ENCODE measurements around the gene HP1BP3. TPM values are rescaled to one million over a fixed set of nuclear protein-coding genes. Genes with fewer than 3 reads are reported as not detected.
A peak's percentile ranks its signal among the peaks of the same experiment; 100 is the strongest.

Gene HP1BP3
- total RNA-seq, 1 donor from 2014 or later: 71.9 TPM

DNA sequence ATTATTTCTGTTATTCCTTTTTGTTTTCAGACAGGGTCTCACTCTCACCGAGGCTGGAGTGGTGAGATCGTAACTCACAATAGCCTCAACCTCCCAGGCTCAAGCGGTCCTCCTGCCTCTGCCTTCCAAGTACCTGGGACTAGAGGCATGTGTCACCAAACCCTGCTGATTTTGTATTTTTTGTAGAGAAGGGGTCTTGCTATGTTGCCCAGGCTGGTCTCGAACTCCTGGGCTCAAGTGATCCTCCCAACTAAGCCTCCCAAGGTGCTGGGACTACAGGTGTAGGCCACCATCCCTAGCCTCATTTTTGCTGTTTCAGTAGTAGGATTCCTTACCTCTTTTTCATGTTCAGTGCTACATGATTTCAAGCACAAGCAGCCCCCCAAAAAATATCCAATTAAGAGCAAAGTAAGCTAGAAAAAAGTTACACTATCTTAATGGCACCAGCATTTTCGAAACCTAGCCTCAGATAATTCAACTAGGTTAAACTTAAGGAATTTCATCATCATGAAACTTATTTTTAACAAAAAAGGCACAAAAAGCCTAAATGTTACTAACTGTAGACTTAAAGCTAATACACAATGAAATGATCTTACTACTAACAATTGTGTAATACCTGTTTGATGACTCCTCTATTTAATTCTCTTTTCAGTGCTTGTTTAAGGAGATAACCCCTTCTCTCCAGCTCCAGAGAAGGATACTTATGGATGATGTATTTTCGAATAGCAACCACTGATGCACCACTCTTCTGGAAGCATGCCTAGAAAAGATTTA lies 16.6 kb downstream of the HP1BP3 start:
- DNase-seq (ENCODE audit: low spot score) (no peak), ATAC-seq (no peak)

- no peak for ATAC-seq
- no peak for DNase-seq (ENCODE audit: low spot score)
Observed at GRCh38 chr1:20767271-20767670, 19.8 kb downstream of the HP1BP3 start.

DNA sequence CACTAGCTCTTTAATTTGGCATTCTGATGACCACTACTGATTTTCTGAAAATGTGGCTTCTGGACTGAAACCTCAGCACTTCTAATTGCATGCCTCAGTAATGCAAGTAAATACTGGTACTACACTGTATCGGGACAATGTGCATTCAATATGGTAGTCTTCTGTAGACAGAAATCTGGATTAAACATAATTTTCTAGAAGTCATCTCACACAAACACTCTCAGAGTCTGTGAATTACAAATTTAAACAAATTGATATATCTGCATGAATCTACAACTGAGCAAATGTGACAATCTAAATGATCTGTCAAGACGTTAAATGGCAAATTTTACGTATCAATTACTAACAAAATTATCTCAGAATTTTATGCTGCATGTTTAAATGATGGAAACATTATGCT lies 23.7 kb downstream of the HP1BP3 start:
- no peak for ATAC-seq
- no peak for DNase-seq (ENCODE audit: low spot score)

GRCh38 chr1:20760322-20760721 lies 26.8 kb downstream of the HP1BP3 start:
- no peak for ATAC-seq

GRCh38 chr1:20753589-20753988 lies 33.5 kb downstream of the HP1BP3 start:
- ATAC-seq: no peak

More at GRCh38 chr1:20760322-20760721, 26.8 kb downstream of the HP1BP3 start:
- DNase-seq (ENCODE audit: low spot score): no peak

GRCh38 chr1:20751462-20751990 lies 35.6 kb downstream of the HP1BP3 start:
- DNase-seq (ENCODE audit: low spot score) (no peak), ATAC-seq (no peak)

More at GRCh38 chr1:20753589-20753988, 33.5 kb downstream of the HP1BP3 start:
- no peak for DNase-seq (ENCODE audit: low spot score)

DNA sequence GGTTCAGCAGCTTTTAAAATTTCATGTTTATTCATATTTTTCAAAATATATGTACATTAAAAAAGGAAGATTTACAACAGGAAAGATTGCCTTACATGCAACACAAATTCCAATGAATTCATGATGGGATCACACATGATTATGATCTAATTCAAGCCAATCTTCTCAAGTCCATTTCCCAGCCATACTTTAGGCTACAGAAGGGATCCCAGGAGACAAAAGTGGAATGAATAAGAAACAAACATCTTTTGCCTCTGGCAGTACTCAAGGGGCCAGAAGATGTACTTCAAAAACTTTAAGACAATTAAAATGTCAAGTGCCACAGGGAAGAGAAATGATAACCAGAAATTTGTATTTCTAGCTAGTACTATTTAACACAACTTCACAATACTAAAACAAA lies 44.4 kb downstream of the HP1BP3 start:
- no peak for ATAC-seq
- no peak for DNase-seq (ENCODE audit: low spot score)

DNA sequence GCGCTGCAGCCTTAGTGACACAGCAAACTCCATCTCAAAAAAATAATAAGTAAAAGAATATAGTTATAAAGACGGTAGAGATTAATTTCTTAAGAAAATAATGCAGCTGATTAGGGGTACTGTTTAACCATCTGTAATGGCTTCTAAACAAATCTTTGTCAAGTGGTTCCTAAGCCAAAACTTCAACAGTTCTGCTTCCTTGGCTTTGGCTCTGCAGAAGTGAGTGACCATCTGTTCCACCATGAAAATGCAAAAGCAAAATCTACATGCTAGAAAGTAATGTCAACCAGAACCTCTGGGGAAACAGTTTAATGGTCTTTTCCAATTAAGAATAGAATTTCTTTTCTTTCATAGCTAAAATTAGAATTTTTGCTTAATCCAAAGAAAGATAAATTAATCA lies 46.3 kb downstream of the HP1BP3 start:
- no peak for DNase-seq (ENCODE audit: low spot score)
- ATAC-seq: no peak

DNA sequence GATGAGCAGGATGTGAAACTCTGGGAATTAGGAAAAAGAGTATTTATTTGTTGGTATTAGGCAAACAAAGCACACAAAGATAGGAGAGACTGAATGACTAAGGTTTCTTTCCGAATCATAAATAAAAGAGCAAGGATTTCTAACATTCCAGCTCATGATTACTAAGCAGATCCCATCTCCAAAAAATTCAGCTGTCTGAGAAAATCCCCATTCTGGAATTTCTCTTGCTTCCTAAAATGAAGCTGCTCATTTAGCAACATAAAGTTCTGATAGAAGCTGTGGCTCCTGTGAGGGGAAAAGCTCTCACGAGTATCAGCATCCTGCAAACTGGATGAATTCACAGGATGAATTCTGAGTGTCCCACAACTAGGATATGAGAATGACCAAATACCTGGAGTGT lies 47.9 kb downstream of the HP1BP3 start:
- ATAC-seq (no peak), DNase-seq (ENCODE audit: low spot score) (no peak)

- DNase-seq (ENCODE audit: low spot score): no peak
Observed at GRCh38 chr1:20735581-20736111, 51.5 kb downstream of the HP1BP3 start.

DNA sequence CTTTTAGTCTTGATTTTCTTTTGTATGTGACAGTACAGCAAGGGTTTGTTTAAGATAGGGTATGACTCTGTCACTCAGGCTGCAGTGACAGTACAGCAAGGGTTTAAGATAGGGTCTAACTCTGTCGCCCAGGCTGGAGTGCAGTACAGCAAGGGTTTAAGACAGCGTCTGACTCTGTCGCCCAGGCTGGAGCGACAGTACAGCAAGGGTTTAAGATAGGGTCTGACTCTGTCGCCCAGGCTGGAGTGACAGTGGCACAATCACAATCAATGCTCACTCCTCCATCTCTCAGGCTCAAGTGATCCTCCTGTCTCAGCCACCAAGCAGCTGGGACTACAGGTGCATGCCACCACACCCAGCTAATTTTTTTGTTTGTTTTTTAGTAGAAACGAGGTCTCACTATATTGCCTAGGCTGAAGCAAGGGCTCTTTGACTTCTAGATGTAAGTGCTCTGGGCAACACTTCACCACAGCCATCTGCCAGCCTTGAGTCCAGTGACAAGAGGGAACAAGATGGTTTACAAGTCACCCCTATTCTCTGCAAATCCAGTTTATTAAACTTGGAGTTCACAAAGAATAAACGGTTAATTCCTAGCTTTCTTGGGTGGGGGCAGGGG lies 53.6 kb downstream of the HP1BP3 start:
- DNase-seq (ENCODE audit: low spot score): no peak

More at GRCh38 chr1:20735581-20736111, 51.5 kb downstream of the HP1BP3 start:
- ATAC-seq: no peak

GRCh38 chr1:20732588-20733359 lies 54.3 kb downstream of the HP1BP3 start, which contains the start of gene SH2D5:
Gene SH2D5, minus strand, starts transcription at chr1:20732703. Its CDS starts 4,659 bp downstream, at chr1:20728044.
- DNase-seq (ENCODE audit: low spot score) (no peak), ATAC-seq (peak; percentile 89)

More for the DNA sequence above, 53.6 kb downstream of the HP1BP3 start:
- peak; percentile 33 for ATAC-seq

DNA sequence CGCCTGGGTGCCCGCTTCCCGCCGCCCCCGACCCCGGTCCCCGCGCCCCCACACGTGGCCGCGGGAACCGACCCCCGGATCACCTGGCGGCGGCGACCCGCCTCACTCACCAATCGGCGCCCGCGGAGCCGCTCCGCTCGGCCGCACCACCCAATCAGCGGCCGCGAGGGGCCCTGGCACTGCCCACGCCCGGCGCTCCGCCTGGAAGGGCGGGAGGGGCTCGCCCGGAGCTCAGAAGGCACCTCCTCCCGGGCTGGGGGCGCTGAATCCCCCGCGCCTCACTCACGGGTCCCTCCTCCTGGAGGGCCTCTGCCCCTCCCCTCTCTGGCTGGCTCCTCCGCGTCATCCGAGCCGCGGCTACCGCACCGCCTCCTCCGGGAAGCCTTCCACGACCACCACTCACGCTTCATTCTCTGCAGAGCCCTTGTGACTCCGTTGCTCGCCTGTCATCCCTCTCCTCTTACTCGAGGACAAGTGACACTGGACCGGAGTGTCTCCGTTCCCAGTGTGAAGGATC lies 55.0 kb downstream of the HP1BP3 start:
- ATAC-seq: peak; percentile 54
- no peak for DNase-seq (ENCODE audit: low spot score)

GRCh38 chr1:20731057-20731991 lies 55.8 kb downstream of the HP1BP3 start:
- no peak for ATAC-seq
- DNase-seq (ENCODE audit: low spot score): peak; percentile 43

- no peak for ATAC-seq
- DNase-seq (ENCODE audit: low spot score): no peak
Observed at GRCh38 chr1:20730690-20731056, 56.4 kb downstream of the HP1BP3 start.

GRCh38 chr1:20729990-20730689 lies 57.0 kb downstream of the HP1BP3 start:
- DNase-seq (ENCODE audit: low spot score): no peak
- no peak for ATAC-seq

DNA sequence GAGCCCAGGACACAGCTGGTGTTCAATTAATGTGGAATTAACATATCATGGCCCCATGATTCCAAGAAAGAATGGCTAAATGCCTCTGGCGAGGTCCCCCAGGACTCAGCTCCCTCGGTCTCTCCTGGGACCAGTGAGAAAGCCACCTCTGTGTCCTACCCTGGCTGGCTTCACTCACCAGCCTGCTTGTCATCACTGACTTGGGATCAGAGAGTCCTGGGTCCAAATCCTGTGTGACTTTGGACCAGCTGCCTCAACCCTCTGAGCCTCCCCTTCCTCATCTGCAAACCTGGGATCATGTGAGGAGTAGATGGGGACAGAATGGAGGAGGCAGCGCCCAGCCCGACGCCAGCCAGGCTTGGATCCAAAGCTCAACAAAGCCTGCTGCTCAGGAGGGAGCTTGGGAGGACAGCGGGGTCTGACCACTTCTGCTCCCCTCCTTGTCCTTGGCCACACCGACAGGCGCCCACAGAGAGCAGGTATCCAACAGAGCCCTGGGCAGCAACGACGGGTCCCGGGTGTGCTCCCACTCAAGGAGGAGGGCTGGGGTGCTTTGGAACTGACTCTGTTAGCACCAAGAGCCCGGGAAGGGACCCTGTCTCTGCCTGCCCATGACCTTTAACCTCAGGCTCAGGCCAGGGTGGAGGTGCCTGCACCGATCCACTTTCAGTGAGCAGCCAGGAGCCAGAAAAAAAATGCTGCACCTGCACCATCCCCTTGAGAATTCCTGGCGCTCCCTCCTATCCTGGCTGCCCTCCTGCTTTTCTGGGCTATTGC lies 57.8 kb downstream of the HP1BP3 start:
- DNase-seq (ENCODE audit: low spot score) (peak; percentile 39), ATAC-seq (no peak)
